GM21529 (cell line): ENCODE results near the gene ZBTB4.

Source experiments
- ATAC-seq: cut with Tn5 transposase; IDR thresholded peaks from one replicate; pipeline ENCODE4 v1.9.1; 2021; ENCODE audit not compliant: unreplicated experiment

Gene ZBTB4

GRCh38 chr17:7423679-7424078, 55.8 kb downstream of the ZBTB4 start:
- no peak for ATAC-seq

- no peak for ATAC-seq
Measured at GRCh38 chr17:7421186-7421585, 58.2 kb downstream of the ZBTB4 start.

GRCh38 chr17:7419819-7420610, 59.4 kb downstream of the ZBTB4 start, which contains the start of gene SPEM1:
Gene SPEM1 (plus strand): TSS chr17:7420324. CDS start chr17:7420385, 61 bp downstream.
- ATAC-seq, result no peak

GRCh38 chr17:7418472-7419152, 60.8 kb downstream of the ZBTB4 start:
- ATAC-seq, result no peak

- ATAC-seq, result no peak
Measured at GRCh38 chr17:7417056-7417655, 62.3 kb downstream of the ZBTB4 start.

- ATAC-seq, result no peak
Measured at GRCh38 chr17:7416323-7416722, 63.1 kb downstream of the ZBTB4 start.

- no peak for ATAC-seq
Measured at GRCh38 chr17:7415784-7416183, 63.6 kb downstream of the ZBTB4 start.

GRCh38 chr17:7414837-7415236, 64.6 kb downstream of the ZBTB4 start:
- no peak for ATAC-seq

GRCh38 chr17:7413346-7413985, 66.0 kb downstream of the ZBTB4 start:
- ATAC-seq, result no peak

- no peak for ATAC-seq
Measured at GRCh38 chr17:7411427-7411750, 68.0 kb downstream of the ZBTB4 start.

GRCh38 chr17:7410634-7411426, 68.6 kb downstream of the ZBTB4 start:
- ATAC-seq, result no peak

- no peak for ATAC-seq
Measured at GRCh38 chr17:7409716-7410115, 69.7 kb downstream of the ZBTB4 start.
